ENCODE measurements around the gene MUC4. TPM values are rescaled to one million over a fixed set of nuclear protein-coding genes. Genes with fewer than 3 reads are reported as not detected.
"Not testable (repeated sequence)": the region's sequence is repeated elsewhere in the genome, so short reads cannot be mapped to it uniquely, and the experiment has no call there.

Gene MUC4
- total and polyA plus RNA-seq, 2 experiments from 2014 or later: not detected

DNA sequence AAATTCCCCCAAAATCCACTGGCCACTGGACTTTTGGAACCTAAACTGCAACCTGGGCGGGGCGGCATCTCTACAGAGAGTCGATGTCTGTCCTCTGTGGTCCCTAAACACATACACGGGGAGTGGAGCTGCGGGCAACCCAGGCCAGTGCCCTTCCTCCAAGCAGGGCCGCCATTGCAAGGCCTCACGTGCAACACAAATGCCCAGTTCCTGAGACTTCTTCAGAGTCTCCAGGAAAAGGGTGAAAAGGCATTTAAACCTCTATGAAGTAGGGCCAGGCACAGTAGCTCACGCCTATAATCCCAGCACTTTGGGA, 4.9 kb downstream of the MUC4 start:
- peaks cover 44% of the 10 kb centered on the region for H3K27me3 ChIP-seq (replicated peaks; ENCODE audit: insufficient read depth)
- no peak for DNase-seq
- 71 to 73% methylated on average over 8 of the region's 8 CpGs for WGBS, 2 experiments (ENCODE audit: low coverage in 1 of 2, low lambda C conversion rate in 2 of 2, missing lambda C conversion rate in 2 of 2)
- H3K4me2 ChIP-seq (ENCODE audit: unreplicated experiment): no peak overlapping the region
- H3F3A ChIP-seq (ENCODE audit: insufficient read depth): no peaks in the 10 kb centered on the region
- H3K36me3 ChIP-seq (ENCODE audit: low read depth): no peaks in the 10 kb centered on the region
- no peak overlapping the region for H3K4me3 ChIP-seq
- no peaks in the 10 kb centered on the region for H4K20me1 ChIP-seq (ENCODE audit: insufficient read depth)
- no peak overlapping the region for H3K9ac ChIP-seq
- TF ChIP-seq EZH2phosphoT487 (IDR thresholded peaks at IDR 0.05; ENCODE audit: insufficient read depth, low read depth) (no peak), EZH2 (IDR thresholded peaks at IDR 0.05; ENCODE audit: insufficient read depth, poor library complexity, severe bottlenecking) (no peak)
- H2AFZ ChIP-seq: no peak overlapping the region
- in situ Hi-C loops (cut with MboI): no loop called here
- no peaks in the 10 kb centered on the region for H3K4me1 ChIP-seq (ENCODE audit: insufficient read depth)
- H3K9me2 ChIP-seq (ENCODE audit: insufficient read depth): no peaks in the 10 kb centered on the region
- H3K9me3 ChIP-seq (ENCODE audit: low read depth): no peaks in the 10 kb centered on the region
- H3K27ac ChIP-seq: no peak overlapping the region
- H3K79me2 ChIP-seq (ENCODE audit: insufficient read depth): no peaks in the 10 kb centered on the region

DNA sequence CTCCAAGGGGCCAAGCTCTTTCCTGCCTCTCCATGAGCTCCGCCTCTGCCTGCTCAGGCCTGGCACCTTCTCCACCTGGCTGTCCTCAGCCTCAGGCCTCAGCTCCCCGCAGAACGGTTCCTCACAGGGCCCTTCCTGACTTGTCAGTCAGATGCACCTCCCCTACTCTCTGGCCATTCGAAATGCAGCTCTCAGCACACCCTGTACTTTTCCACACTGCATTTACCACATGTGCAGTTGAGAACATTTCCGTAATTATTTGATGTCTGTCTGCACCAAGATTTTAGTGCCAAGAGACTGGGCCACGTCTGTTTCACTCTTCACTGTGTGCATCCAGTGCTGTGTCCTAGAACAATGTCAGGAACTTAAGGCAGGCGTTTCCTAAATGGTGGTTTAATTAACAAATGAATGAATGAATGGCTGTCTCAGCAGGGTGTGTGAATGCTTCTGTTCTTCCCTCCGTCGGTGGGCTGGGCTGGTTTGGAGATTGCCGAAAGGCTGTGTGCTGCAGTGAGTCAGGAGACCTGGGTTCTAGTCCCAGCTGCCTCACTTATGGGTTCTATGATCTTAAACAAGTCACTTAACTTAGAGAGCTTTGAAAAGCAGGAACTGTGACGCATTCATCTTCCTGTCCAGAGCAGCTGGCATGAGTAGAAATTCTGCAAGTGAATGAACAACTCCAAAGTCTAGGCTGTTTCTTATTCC, 5.4 kb downstream of the MUC4 start:
- H3K27ac ChIP-seq: no peak overlapping the region
- H3F3A ChIP-seq (ENCODE audit: insufficient read depth): no peaks in the 10 kb centered on the region
- in situ Hi-C loops (cut with MboI): no loop called here
- peaks cover 44% of the 10 kb centered on the region for H3K27me3 ChIP-seq (replicated peaks; ENCODE audit: insufficient read depth)
- no peak overlapping the region for H3K4me3 ChIP-seq
- TF ChIP-seq EZH2phosphoT487 (IDR thresholded peaks at IDR 0.05; ENCODE audit: insufficient read depth, low read depth) (no peak), EZH2 (IDR thresholded peaks at IDR 0.05; ENCODE audit: insufficient read depth, poor library complexity, severe bottlenecking) (no peak)
- no peaks in the 10 kb centered on the region for H3K9me3 ChIP-seq (ENCODE audit: low read depth)
- H3K9me2 ChIP-seq (ENCODE audit: insufficient read depth): no peaks in the 10 kb centered on the region
- H3K79me2 ChIP-seq (ENCODE audit: insufficient read depth): no peaks in the 10 kb centered on the region
- H3K9ac ChIP-seq: no peak overlapping the region
- no peak overlapping the region for H3K4me2 ChIP-seq (ENCODE audit: unreplicated experiment)
- no peak for DNase-seq
- no peaks in the 10 kb centered on the region for H3K4me1 ChIP-seq (ENCODE audit: insufficient read depth)
- WGBS, 2 experiments (ENCODE audit: low coverage in 1 of 2, low lambda C conversion rate in 2 of 2, missing lambda C conversion rate in 2 of 2): 18 to 19% methylated on average over 11 of the region's 11 CpGs
- H4K20me1 ChIP-seq (ENCODE audit: insufficient read depth): no peaks in the 10 kb centered on the region
- H3K36me3 ChIP-seq (ENCODE audit: low read depth): no peaks in the 10 kb centered on the region
- H2AFZ ChIP-seq: no peak overlapping the region

DNA sequence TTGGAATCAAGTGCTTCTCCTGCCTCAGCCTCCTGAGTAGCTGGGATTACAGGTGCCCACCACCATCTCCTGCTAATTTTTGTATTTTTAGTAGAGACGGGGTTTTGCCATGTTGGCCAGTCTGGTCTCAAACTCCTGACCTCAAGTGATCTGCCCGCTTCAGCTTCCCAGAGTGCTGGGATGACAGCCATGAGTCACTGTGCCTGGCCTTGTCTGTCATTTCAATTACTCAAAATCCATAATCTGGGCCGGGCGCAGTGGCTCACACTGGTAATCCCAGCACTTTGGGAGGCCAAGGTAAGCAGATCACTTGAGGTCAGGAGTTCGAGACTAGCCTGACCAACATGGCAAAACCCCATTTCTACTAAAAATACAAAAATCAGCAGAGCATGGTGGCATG, 6.1 kb downstream of the MUC4 start:
- H3K9ac ChIP-seq; H3K4me1 ChIP-seq (ENCODE audit: insufficient read depth); H3K4me3 ChIP-seq; in situ Hi-C loops (cut with MboI); H3K9me3 ChIP-seq (ENCODE audit: low read depth); H3K79me2 ChIP-seq (ENCODE audit: insufficient read depth); H4K20me1 ChIP-seq (ENCODE audit: insufficient read depth); DNase-seq; H2AFZ ChIP-seq; H3K27ac ChIP-seq; H3F3A ChIP-seq (ENCODE audit: insufficient read depth); H3K36me3 ChIP-seq (ENCODE audit: low read depth); H3K4me2 ChIP-seq (ENCODE audit: unreplicated experiment); H3K9me2 ChIP-seq (ENCODE audit: insufficient read depth): not testable (repeated sequence)
- H3K27me3 ChIP-seq (replicated peaks; ENCODE audit: insufficient read depth): peaks cover 49% of the 10 kb centered on the region
- 67 to 74% methylated on average over 5 of the region's 5 CpGs for WGBS, 2 experiments (ENCODE audit: low coverage in 1 of 2, low lambda C conversion rate in 2 of 2, missing lambda C conversion rate in 2 of 2)

DNA sequence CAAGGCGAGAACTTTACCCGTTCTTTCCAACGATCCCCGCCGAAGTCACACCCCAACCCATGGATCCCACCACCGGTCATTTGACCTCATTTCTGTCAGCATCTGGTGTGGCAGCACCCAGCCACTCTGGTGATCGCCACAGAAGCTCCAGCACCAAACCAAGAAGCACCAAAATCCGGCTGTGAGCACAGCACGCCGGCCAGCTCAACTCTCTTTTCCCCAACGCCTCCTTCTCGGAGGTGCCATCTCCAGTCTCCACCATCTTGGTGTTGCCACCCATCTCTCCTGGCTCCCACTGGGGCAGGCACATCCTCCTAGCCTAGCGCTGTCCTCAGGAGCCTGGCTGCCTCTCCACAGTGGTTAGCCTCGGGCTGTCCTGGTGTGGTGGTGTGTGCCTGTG, 6.5 kb downstream of the MUC4 start:
- Histone ChIP-seq H3K4me3 (no peak overlapping the region), H3K27ac (no peak overlapping the region), H3K9ac (no peak overlapping the region), H3K79me2 (ENCODE audit: insufficient read depth) (no peaks in the 10 kb centered on the region), H3K4me2 (ENCODE audit: unreplicated experiment) (no peak overlapping the region), H3F3A (ENCODE audit: insufficient read depth) (no peaks in the 10 kb centered on the region), H3K9me2 (ENCODE audit: insufficient read depth) (no peaks in the 10 kb centered on the region), H3K4me1 (ENCODE audit: insufficient read depth) (no peaks in the 10 kb centered on the region), H2AFZ (no peak overlapping the region), H3K9me3 (ENCODE audit: low read depth) (no peaks in the 10 kb centered on the region), H3K36me3 (ENCODE audit: low read depth) (no peaks in the 10 kb centered on the region), H3K27me3 (replicated peaks; ENCODE audit: insufficient read depth) (peaks cover 48% of the 10 kb centered on the region), H4K20me1 (ENCODE audit: insufficient read depth) (no peaks in the 10 kb centered on the region)
- TF ChIP-seq EZH2phosphoT487 (IDR thresholded peaks at IDR 0.05; ENCODE audit: insufficient read depth, low read depth) (no peak), EZH2 (IDR thresholded peaks at IDR 0.05; ENCODE audit: insufficient read depth, poor library complexity, severe bottlenecking) (no peak)
- in situ Hi-C loops (cut with MboI): no loop called here
- DNase-seq: no peak
- 77 to 79% methylated on average over 14 of the region's 14 CpGs for WGBS, 2 experiments (ENCODE audit: low coverage in 1 of 2, low lambda C conversion rate in 2 of 2, missing lambda C conversion rate in 2 of 2)
